Body of pancreas (tissue), 4 donors: ENCODE results near the gene LRP2. TPM values are rescaled to one million over a fixed set of nuclear protein-coding genes. Genes with fewer than 3 reads are reported as not detected.
"Not testable (repeated sequence)": the region's sequence is repeated elsewhere in the genome, so short reads cannot be mapped to it uniquely, and the experiment has no call there.

Experiments used
- ATAC-seq: fragments of 150-250 bp; one replicate; pipeline ENCODE4 v1.9.1; 2016
- DNase-seq, 4 donors: peaks; one replicate each; pipeline ENCODE4 v3.0.0-alpha.2; 2019
- H3K27ac ChIP-seq, 4 donors: fragments of 200-600 bp; sonication (generic); 1 replicate in 3 of 4; 2 replicates in 1 of 4; pipeline versions ENCODE4 v1.5.1 to v1.6.1; 2016 to 2019; ENCODE audit warnings: mild to moderate bottlenecking in 1 of 4, mixed read lengths in 1 of 4, moderate library complexity in 1 of 4
- H3K27me3 ChIP-seq, 2 donors: fragments of 200-600 bp; sonication (generic); one replicate each; pipeline ENCODE4 v1.6.0; 2016; ENCODE audit warnings: mild to moderate bottlenecking in 1 of 2
- H3K36me3 ChIP-seq, 2 donors: fragments of 200-600 bp; sonication (generic); replicated peaks in 1 of 2; 2 replicates each; pipeline ENCODE4 v1.5.1; 2016; ENCODE audit warnings: low read depth in 2 of 2; ENCODE audit not compliant: insufficient read depth in 1 of 2
- H3K4me1 ChIP-seq: fragments of 200-600 bp; sonication (generic); one replicate; pipeline ENCODE4 v1.6.0; 2016
- H3K4me3 ChIP-seq, 2 donors: fragments of 200-600 bp; sonication (generic); 1 replicate in 1 of 2; 2 replicates in 1 of 2; pipeline ENCODE4 v1.5.1; 2016 to 2019
- H3K9me3 ChIP-seq, 3 donors: fragments of 200-600 bp; sonication (generic); 1 replicate in 2 of 3; 2 replicates in 1 of 3; pipeline ENCODE4 v1.5.1; 2016
- CTCF ChIP-seq, 7 experiments: fragments of 450-650 bp in 4 of 7; fragments of 200-600 bp in 3 of 7; sonication (generic) in 3 of 7; IDR thresholded peaks; one replicate each; pipeline ENCODE4 v1.5.1; 2016 to 2019; ENCODE audit warnings: antibody characterized with exemption in 7 of 7
- POLR2A ChIP-seq, 3 donors: fragments of 450-650 bp; IDR thresholded peaks; one replicate each; pipeline ENCODE4 v1.6.1; 2016; ENCODE audit warnings: antibody characterized with exemption in 3 of 3, mild to moderate bottlenecking in 2 of 3
- WGBS, 2 donors: methylation state at CpG; one replicate each; pipeline ENCODE4 v1.1.5; 2017; 5-methylcytosine and 5-hydroxymethylcytosine counted together
- intact Hi-C: fragments of 100-400 bp; cut with DNase I; formaldehyde crosslinking; loops from one replicate; pipeline ENCODE4 v1.15.1; 2023
- total RNA-seq, 2 donors: library from RNA; depleted of rRNA; stranded (reverse); fragments of >200 nt; gene quantifications; one replicate each; pipeline ENCODE4 v1.1.0, GENCODE V29; 2016

LRP2 gene
- total RNA-seq, 2 donors from 2014 or later: under 0.01 TPM; not detected in 1

- no peaks in the 10 kb centered on the region for H3K27me3 ChIP-seq
- intact Hi-C loops: no loop called here
- H3K4me3 ChIP-seq: no peak overlapping the region
- H3K27ac ChIP-seq: no peak overlapping the region
- TF ChIP-seq CTCF (IDR thresholded peaks at IDR 0.05) (no peak), POLR2A (IDR thresholded peaks at IDR 0.05) (no peak)
- no peaks in the 10 kb centered on the region for H3K36me3 ChIP-seq
- no peaks in the 10 kb centered on the region for H3K4me1 ChIP-seq
- 56 to 67% methylated on average over 4 of the region's 4 CpGs for WGBS, 2 donors
- no peak for ATAC-seq
- no peaks in the 10 kb centered on the region for H3K9me3 ChIP-seq
- no peak for DNase-seq
These were observed 90.3 kb downstream of the LRP2 start for GRCh38 chr2:169272010-169272409.

- H3K27ac ChIP-seq, H3K4me3 ChIP-seq, DNase-seq, H3K36me3 ChIP-seq, H3K4me1 ChIP-seq, intact Hi-C loops, ATAC-seq, H3K9me3 ChIP-seq, H3K27me3 ChIP-seq: not testable (repeated sequence)
- 79 to 80% methylated on average over 6 of the region's 6 CpGs for WGBS, 2 donors
These were observed 91.8 kb downstream of the LRP2 start for GRCh38 chr2:169270574-169270973.

- TF ChIP-seq POLR2A (IDR thresholded peaks at IDR 0.05) (no peak), CTCF (IDR thresholded peaks at IDR 0.05) (no peak)
- H3K27me3 ChIP-seq: no peaks in the 10 kb centered on the region
- H3K4me1 ChIP-seq: no peaks in the 10 kb centered on the region
- H3K36me3 ChIP-seq: no peaks in the 10 kb centered on the region
- H3K27ac ChIP-seq: no peak overlapping the region
- DNase-seq (no peak), ATAC-seq (no peak)
- no peaks in the 10 kb centered on the region for H3K9me3 ChIP-seq
- no peak overlapping the region for H3K4me3 ChIP-seq
- intact Hi-C loops: no loop called here
- 48 to 80% methylated on average over 1 of the region's 1 CpG for WGBS, 2 donors
These were observed 96.7 kb downstream of the LRP2 start for GRCh38 chr2:169265591-169265990.

GRCh38 chr2:169260846-169261642 is 101.3 kb downstream of the LRP2 start:
- Histone ChIP-seq H3K4me3 (no peak overlapping the region), H3K27ac (no peak overlapping the region), H3K9me3 (no peaks in the 10 kb centered on the region), H3K27me3 (no peaks in the 10 kb centered on the region), H3K4me1 (no peaks in the 10 kb centered on the region), H3K36me3 (no peaks in the 10 kb centered on the region)
- DNase-seq: no peak
- intact Hi-C loops: no loop called here
- ATAC-seq: no peak
- no peak for TF ChIP-seq POLR2A (IDR thresholded peaks at IDR 0.05)
- TF ChIP-seq CTCF (IDR thresholded peaks at IDR 0.05): no peak

DNA sequence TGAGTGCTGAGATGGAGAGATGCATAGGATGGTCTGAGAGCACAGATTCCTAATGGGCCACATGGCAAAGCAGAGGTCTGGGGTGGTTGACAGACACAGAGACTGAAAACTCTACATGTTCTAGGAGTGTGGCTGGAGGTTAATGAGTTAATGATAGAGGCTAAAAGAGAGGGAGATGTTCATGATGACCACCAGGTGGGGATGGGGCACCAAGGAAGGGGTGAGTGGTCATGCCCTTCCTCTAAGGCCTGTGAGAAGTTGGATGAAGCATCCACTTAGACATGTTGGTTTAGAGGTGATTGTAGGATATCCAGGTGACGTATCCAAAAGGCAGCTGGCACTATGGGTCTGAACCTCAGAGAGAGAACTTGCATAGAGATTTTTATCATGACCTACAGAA is 102.1 kb downstream of the LRP2 start:
- no peaks in the 10 kb centered on the region for H3K9me3 ChIP-seq
- no peak overlapping the region for H3K4me3 ChIP-seq
- no peak for DNase-seq
- no peak for ATAC-seq
- 73 to 78% methylated on average over 1 of the region's 1 CpG for WGBS, 2 donors
- H3K4me1 ChIP-seq: no peaks in the 10 kb centered on the region
- no peaks in the 10 kb centered on the region for H3K27me3 ChIP-seq
- intact Hi-C loops: no loop called here
- no peak overlapping the region for H3K27ac ChIP-seq
- TF ChIP-seq CTCF (IDR thresholded peaks at IDR 0.05) (no peak), POLR2A (IDR thresholded peaks at IDR 0.05) (no peak)
- H3K36me3 ChIP-seq: no peaks in the 10 kb centered on the region
